ENCODE data around the gene TMEM145.

Gene TMEM145

DNA sequence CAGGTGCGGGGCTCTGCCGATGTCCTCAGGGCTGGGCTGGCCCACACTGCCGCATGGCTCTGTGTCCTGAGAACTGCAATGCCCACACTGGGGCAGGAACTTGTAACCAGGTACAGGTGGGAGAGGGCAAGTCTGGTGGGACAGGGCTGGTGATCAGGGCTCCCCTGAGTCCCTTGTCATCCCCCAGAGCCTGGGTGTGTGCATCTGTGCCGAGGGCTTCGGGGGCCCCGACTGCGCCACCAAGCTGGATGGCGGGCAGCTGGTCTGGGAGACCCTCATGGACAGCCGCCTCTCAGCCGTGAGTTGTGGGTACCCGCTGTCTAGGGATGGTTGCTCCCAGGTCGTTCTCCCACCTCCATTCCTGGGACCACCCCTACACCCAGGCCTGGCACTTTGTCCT lies 42.8 kb downstream of the TMEM145 start:
- H3K9me3 ChIP-seq (ENCODE audit: insufficient read depth, low read depth, low read length), result no peaks in the 10 kb centered on the region
- H3F3A ChIP-seq (ENCODE audit: low read depth), result no peaks in the 10 kb centered on the region
- TF ChIP-seq EZH2phosphoT487 (IDR thresholded peaks at IDR 0.05; ENCODE audit: borderline replicate concordance), result no peak
- TF ChIP-seq, protein P1, sequence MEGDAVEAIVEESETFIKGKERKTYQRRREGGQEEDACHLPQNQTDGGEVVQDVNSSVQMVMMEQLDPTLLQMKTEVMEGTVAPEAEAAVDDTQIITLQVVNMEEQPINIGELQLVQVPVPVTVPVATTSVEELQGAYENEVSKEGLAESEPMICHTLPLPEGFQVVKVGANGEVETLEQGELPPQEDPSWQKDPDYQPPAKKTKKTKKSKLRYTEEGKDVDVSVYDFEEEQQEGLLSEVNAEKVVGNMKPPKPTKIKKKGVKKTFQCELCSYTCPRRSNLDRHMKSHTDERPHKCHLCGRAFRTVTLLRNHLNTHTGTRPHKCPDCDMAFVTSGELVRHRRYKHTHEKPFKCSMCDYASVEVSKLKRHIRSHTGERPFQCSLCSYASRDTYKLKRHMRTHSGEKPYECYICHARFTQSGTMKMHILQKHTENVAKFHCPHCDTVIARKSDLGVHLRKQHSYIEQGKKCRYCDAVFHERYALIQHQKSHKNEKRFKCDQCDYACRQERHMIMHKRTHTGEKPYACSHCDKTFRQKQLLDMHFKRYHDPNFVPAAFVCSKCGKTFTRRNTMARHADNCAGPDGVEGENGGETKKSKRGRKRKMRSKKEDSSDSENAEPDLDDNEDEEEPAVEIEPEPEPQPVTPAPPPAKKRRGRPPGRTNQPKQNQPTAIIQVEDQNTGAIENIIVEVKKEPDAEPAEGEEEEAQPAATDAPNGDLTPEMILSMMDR (conservative IDR thresholded peaks at IDR 0.05; ENCODE audit: low read length), result no peak
- no peaks in the 10 kb centered on the region for H3K27me3 ChIP-seq (ENCODE audit: insufficient read depth, low read length, poor library complexity, severe bottlenecking)
- no peak overlapping the region for H3K4me3 ChIP-seq (ENCODE audit: low read length, poor library complexity, severe bottlenecking)
- H4K20me1 ChIP-seq (ENCODE audit: insufficient read depth, low read length, poor library complexity, severe bottlenecking), result no peaks in the 10 kb centered on the region
- no peaks in the 10 kb centered on the region for H3K4me1 ChIP-seq (ENCODE audit: insufficient read depth, low read length, poor library complexity, severe bottlenecking)
- H3K4me2 ChIP-seq (ENCODE audit: low read depth, low read length, poor library complexity, severe bottlenecking), result no peak overlapping the region
- H3K9me2 ChIP-seq (replicated peaks; ENCODE audit: low read depth, low read length), result no peaks in the 10 kb centered on the region
- H3K9ac ChIP-seq (ENCODE audit: low read depth, low read length, poor library complexity, severe bottlenecking), result no peak overlapping the region
- H2AFZ ChIP-seq (ENCODE audit: low read length), result no peak overlapping the region
- no peaks in the 10 kb centered on the region for H3K79me2 ChIP-seq (ENCODE audit: insufficient read depth, low read length)
- H3K36me3 ChIP-seq (ENCODE audit: insufficient read depth, low read length), result peaks cover 7% of the 10 kb centered on the region; the same call in 1 of the 2 replicates

DNA sequence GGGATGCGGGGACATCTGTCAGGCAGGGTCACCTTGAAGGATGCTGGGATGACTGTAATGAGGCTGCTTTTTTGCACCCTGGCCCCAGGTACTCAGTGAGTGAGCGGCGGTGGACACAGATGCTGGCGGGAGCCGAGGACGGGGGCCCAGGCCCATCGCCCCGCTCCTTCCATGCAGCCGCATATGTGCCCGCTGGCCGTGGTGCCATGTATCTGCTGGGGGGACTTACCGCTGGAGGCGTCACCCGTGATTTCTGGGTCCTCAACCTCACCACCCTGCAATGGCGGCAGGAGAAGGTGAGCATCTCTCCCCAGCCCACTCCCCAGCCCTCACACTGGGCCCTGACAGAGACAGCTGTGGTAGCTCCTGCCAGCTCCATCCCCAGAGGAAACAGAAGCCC lies 43.6 kb downstream of the TMEM145 start:
- peaks cover 7% of the 10 kb centered on the region; the same call in 1 of the 2 replicates for H3K36me3 ChIP-seq (ENCODE audit: insufficient read depth, low read length)
- no peak overlapping the region for H3K4me3 ChIP-seq (ENCODE audit: low read length, poor library complexity, severe bottlenecking)
- no peak overlapping the region for H3K9ac ChIP-seq (ENCODE audit: low read depth, low read length, poor library complexity, severe bottlenecking)
- no peaks in the 10 kb centered on the region for H3K79me2 ChIP-seq (ENCODE audit: insufficient read depth, low read length)
- H3K4me2 ChIP-seq (ENCODE audit: low read depth, low read length, poor library complexity, severe bottlenecking), result no peak overlapping the region
- no peaks in the 10 kb centered on the region for H4K20me1 ChIP-seq (ENCODE audit: insufficient read depth, low read length, poor library complexity, severe bottlenecking)
- H3K4me1 ChIP-seq (ENCODE audit: insufficient read depth, low read length, poor library complexity, severe bottlenecking), result no peaks in the 10 kb centered on the region
- TF ChIP-seq EZH2phosphoT487 (IDR thresholded peaks at IDR 0.05; ENCODE audit: borderline replicate concordance), result no peak
- TF ChIP-seq, protein P1 (conservative IDR thresholded peaks at IDR 0.05; ENCODE audit: low read length), result no peak
- no peaks in the 10 kb centered on the region for H3K9me3 ChIP-seq (ENCODE audit: insufficient read depth, low read depth, low read length)
- H2AFZ ChIP-seq (ENCODE audit: low read length), result no peak overlapping the region
- no peaks in the 10 kb centered on the region for H3K27me3 ChIP-seq (ENCODE audit: insufficient read depth, low read length, poor library complexity, severe bottlenecking)
- no peaks in the 10 kb centered on the region for H3K9me2 ChIP-seq (replicated peaks; ENCODE audit: low read depth, low read length)
- H3F3A ChIP-seq (ENCODE audit: low read depth), result no peaks in the 10 kb centered on the region

DNA sequence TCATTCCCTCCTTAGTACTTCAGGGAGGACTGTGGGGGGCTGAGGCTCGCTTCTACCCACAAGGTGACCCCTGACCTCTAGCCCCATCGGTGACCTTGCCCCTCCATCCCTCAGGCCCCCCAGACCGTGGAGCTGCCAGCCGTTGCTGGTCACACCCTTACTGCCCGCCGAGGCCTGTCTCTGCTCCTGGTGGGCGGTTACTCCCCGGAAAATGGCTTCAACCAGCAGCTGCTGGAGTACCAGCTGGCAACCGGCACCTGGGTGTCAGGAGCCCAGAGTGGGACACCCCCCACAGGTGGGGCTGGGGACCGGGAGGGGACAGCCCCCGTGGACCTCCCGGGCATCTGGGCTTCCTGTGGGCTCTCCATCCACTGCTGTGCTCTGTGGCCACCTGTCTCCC lies 44.2 kb downstream of the TMEM145 start:
- H3K4me3 ChIP-seq (ENCODE audit: low read length, poor library complexity, severe bottlenecking), result no peak overlapping the region
- H3F3A ChIP-seq (ENCODE audit: low read depth), result no peaks in the 10 kb centered on the region
- no peaks in the 10 kb centered on the region for H3K9me3 ChIP-seq (ENCODE audit: insufficient read depth, low read depth, low read length)
- no peaks in the 10 kb centered on the region for H3K27me3 ChIP-seq (ENCODE audit: insufficient read depth, low read length, poor library complexity, severe bottlenecking)
- H3K9me2 ChIP-seq (replicated peaks; ENCODE audit: low read depth, low read length), result no peaks in the 10 kb centered on the region
- no peak for TF ChIP-seq EZH2phosphoT487 (IDR thresholded peaks at IDR 0.05; ENCODE audit: borderline replicate concordance)
- TF ChIP-seq, protein P1 (conservative IDR thresholded peaks at IDR 0.05; ENCODE audit: low read length), result no peak
- H3K4me2 ChIP-seq (ENCODE audit: low read depth, low read length, poor library complexity, severe bottlenecking), result no peak overlapping the region
- no peaks in the 10 kb centered on the region for H3K4me1 ChIP-seq (ENCODE audit: insufficient read depth, low read length, poor library complexity, severe bottlenecking)
- H3K36me3 ChIP-seq (ENCODE audit: insufficient read depth, low read length), result peaks cover 7% of the 10 kb centered on the region; the same call in 1 of the 2 replicates
- H4K20me1 ChIP-seq (ENCODE audit: insufficient read depth, low read length, poor library complexity, severe bottlenecking), result no peaks in the 10 kb centered on the region
- H2AFZ ChIP-seq (ENCODE audit: low read length), result no peak overlapping the region
- no peaks in the 10 kb centered on the region for H3K79me2 ChIP-seq (ENCODE audit: insufficient read depth, low read length)
- no peak overlapping the region for H3K9ac ChIP-seq (ENCODE audit: low read depth, low read length, poor library complexity, severe bottlenecking)

All from Loucy (cell line).